ENCODE data around the gene PTPRD. TPM values are rescaled to one million over a fixed set of nuclear protein-coding genes. Genes with fewer than 3 reads are reported as not detected.

The PTPRD gene
- total RNA-seq, 1 experiment from 2014 or later, result 70.1 TPM

GRCh38 chr9:9246726-9247125 is 1366.1 kb downstream of the PTPRD start:
- ChIA-PET POLR2A (no interaction called here), CTCF (no interaction called here)
- no peak for TF ChIP-seq CTCF (IDR thresholded peaks at IDR 0.05; ENCODE audit: insufficient read depth in 1 of 2, low read depth in 1 of 2, low read length in 1 of 2, severe bottlenecking in 1 of 2, unreplicated experiment in 1 of 2)
- no peaks in the 10 kb centered on the region for H3K9me3 Mint-ChIP-seq (ENCODE audit: unreplicated experiment)
- no peak overlapping the region for H3K27ac Mint-ChIP-seq (ENCODE audit: unreplicated experiment)
- no peaks in the 10 kb centered on the region for H3K4me1 ChIP-seq
- H3K9me3 ChIP-seq, result no peaks in the 10 kb centered on the region
- no peaks in the 10 kb centered on the region for H3K36me3 ChIP-seq (ENCODE audit: control insufficient read depth, insufficient read depth, low read length)
- H3K4me1 Mint-ChIP-seq (ENCODE audit: low read depth, unreplicated experiment), result no peaks in the 10 kb centered on the region
- no peak for DNase-seq
- no peak overlapping the region for H3K4me3 Mint-ChIP-seq (ENCODE audit: unreplicated experiment)
- H3K27me3 ChIP-seq (replicated peaks; ENCODE audit: control insufficient read depth, insufficient read depth, low read length), result no peaks in the 10 kb centered on the region
- no peaks in the 10 kb centered on the region for H3K27me3 Mint-ChIP-seq (ENCODE audit: insufficient read depth, unreplicated experiment)
- no peaks in the 10 kb centered on the region for H3K36me3 Mint-ChIP-seq (ENCODE audit: insufficient read depth, unreplicated experiment)
- no peak overlapping the region for H3K4me3 ChIP-seq (ENCODE audit: low read depth, low read length)
- BruUV-seq (replicated peaks), result no TSS peak
- intact Hi-C loops (cut with micrococcal nuclease; ENCODE audit: unreplicated experiment), result no loop called here

GRCh38 chr9:9231946-9232345 is 1380.9 kb downstream of the PTPRD start:
- no peaks in the 10 kb centered on the region for H3K36me3 Mint-ChIP-seq (ENCODE audit: insufficient read depth, unreplicated experiment)
- Histone ChIP-seq H3K4me3 (ENCODE audit: low read depth, low read length) (no peak overlapping the region), H3K4me1 (no peaks in the 10 kb centered on the region), H3K27me3 (replicated peaks; ENCODE audit: control insufficient read depth, insufficient read depth, low read length) (no peaks in the 10 kb centered on the region), H3K9me3 (no peaks in the 10 kb centered on the region), H3K36me3 (ENCODE audit: control insufficient read depth, insufficient read depth, low read length) (no peaks in the 10 kb centered on the region)
- no peak for DNase-seq
- H3K27ac Mint-ChIP-seq (ENCODE audit: unreplicated experiment), result no peak overlapping the region
- ChIA-PET CTCF (no interaction called here), POLR2A (no interaction called here)
- TF ChIP-seq CTCF (IDR thresholded peaks at IDR 0.05; ENCODE audit: insufficient read depth in 1 of 2, low read depth in 1 of 2, low read length in 1 of 2, severe bottlenecking in 1 of 2, unreplicated experiment in 1 of 2), result no peak
- intact Hi-C loops (cut with micrococcal nuclease; ENCODE audit: unreplicated experiment), result no loop called here
- H3K9me3 Mint-ChIP-seq (ENCODE audit: unreplicated experiment), result no peaks in the 10 kb centered on the region
- no peak overlapping the region for H3K4me3 Mint-ChIP-seq (ENCODE audit: unreplicated experiment)
- BruUV-seq (replicated peaks), result no TSS peak
- no peaks in the 10 kb centered on the region for H3K27me3 Mint-ChIP-seq (ENCODE audit: insufficient read depth, unreplicated experiment)
- no peaks in the 10 kb centered on the region for H3K4me1 Mint-ChIP-seq (ENCODE audit: low read depth, unreplicated experiment)

GRCh38 chr9:9229269-9229668 is 1383.5 kb downstream of the PTPRD start:
- H3K4me3 Mint-ChIP-seq (ENCODE audit: unreplicated experiment), result no peak overlapping the region
- Histone ChIP-seq H3K36me3 (ENCODE audit: control insufficient read depth, insufficient read depth, low read length) (no peaks in the 10 kb centered on the region), H3K4me3 (ENCODE audit: low read depth, low read length) (no peak overlapping the region), H3K27me3 (replicated peaks; ENCODE audit: control insufficient read depth, insufficient read depth, low read length) (no peaks in the 10 kb centered on the region), H3K9me3 (no peaks in the 10 kb centered on the region), H3K4me1 (no peaks in the 10 kb centered on the region)
- no peak for DNase-seq
- no peak for TF ChIP-seq CTCF (IDR thresholded peaks at IDR 0.05; ENCODE audit: insufficient read depth in 1 of 2, low read depth in 1 of 2, low read length in 1 of 2, severe bottlenecking in 1 of 2, unreplicated experiment in 1 of 2)
- ChIA-PET CTCF (no interaction called here), POLR2A (no interaction called here)
- H3K4me1 Mint-ChIP-seq (ENCODE audit: low read depth, unreplicated experiment), result no peaks in the 10 kb centered on the region
- BruUV-seq (replicated peaks), result no TSS peak
- H3K27ac Mint-ChIP-seq (ENCODE audit: unreplicated experiment), result no peak overlapping the region
- intact Hi-C loops (cut with micrococcal nuclease; ENCODE audit: unreplicated experiment), result no loop called here
- H3K9me3 Mint-ChIP-seq (ENCODE audit: unreplicated experiment), result no peaks in the 10 kb centered on the region
- H3K36me3 Mint-ChIP-seq (ENCODE audit: insufficient read depth, unreplicated experiment), result no peaks in the 10 kb centered on the region
- no peaks in the 10 kb centered on the region for H3K27me3 Mint-ChIP-seq (ENCODE audit: insufficient read depth, unreplicated experiment)
